Smooth muscle cell (in vitro differentiated cells): ENCODE data around the gene GADD45G. TPM values are rescaled to one million over a fixed set of nuclear protein-coding genes. Genes with fewer than 3 reads are reported as not detected.

Experiments
- DNase-seq: peaks from one replicate; lab custom pipeline; 2025; ENCODE audit not compliant: unreplicated experiment; lab: John Stamatoyannopoulos, UW
- H2AFZ ChIP-seq: fragments of 200-600 bp; sonication (generic); 2 replicates; pipeline ENCODE4 v1.6.0; 2016; ENCODE audit warnings: antibody characterized with exemption, low read depth, mild to moderate bottlenecking
- H3F3A ChIP-seq: fragments of 200-600 bp; sonication (generic); 2 replicates; pipeline ENCODE4 v1.6.0; 2017; ENCODE audit warnings: antibody characterized with exemption, low read depth
- H3K27ac ChIP-seq: fragments of 200-600 bp; sonication (generic); 2 replicates; pipeline ENCODE4 v1.5.1; 2016; ENCODE audit warnings: low read depth, mild to moderate bottlenecking
- H3K27me3 ChIP-seq: fragments of 200-600 bp; sonication (generic); 2 replicates; pipeline ENCODE4 v1.6.1; 2016; ENCODE audit warnings: low read depth, mild to moderate bottlenecking
- H3K36me3 ChIP-seq: fragments of 200-600 bp; sonication (generic); 2 replicates; pipeline ENCODE4 v1.5.1; 2016; ENCODE audit warnings: low read depth
- H3K4me1 ChIP-seq: fragments of 200-600 bp; sonication (generic); 2 replicates; pipeline ENCODE4 v1.5.1; 2016; ENCODE audit warnings: low read depth
- H3K4me2 ChIP-seq: fragments of 200-600 bp; sonication (generic); 2 replicates; pipeline ENCODE4 v1.6.0; 2016; ENCODE audit warnings: mild to moderate bottlenecking
- H3K4me3 ChIP-seq: fragments of 200-600 bp; sonication (generic); 2 replicates; pipeline ENCODE4 v1.5.1; 2016; ENCODE audit warnings: mild to moderate bottlenecking
- H3K79me2 ChIP-seq: fragments of 200-600 bp; sonication (generic); 2 replicates; pipeline ENCODE4 v1.6.0; 2016; ENCODE audit warnings: low read depth, mild to moderate bottlenecking
- H3K9ac ChIP-seq: fragments of 200-600 bp; sonication (generic); 2 replicates; pipeline ENCODE4 v1.6.0; 2016; ENCODE audit warnings: low read depth
- H3K9me3 ChIP-seq: fragments of 200-600 bp; sonication (generic); replicated peaks from 2 replicates; pipeline ENCODE4 v1.5.1; 2016; ENCODE audit warnings: low read depth
- H4K20me1 ChIP-seq: fragments of 200-600 bp; sonication (generic); 2 replicates; pipeline ENCODE4 v1.6.0; 2016; ENCODE audit warnings: low read depth
- CTCF ChIP-seq: fragments of 200-600 bp; sonication (generic); IDR thresholded peaks from 2 replicates; pipeline ENCODE4 v1.5.1; 2017; ENCODE audit warnings: borderline replicate concordance, mild to moderate bottlenecking, antibody characterized with exemption; ENCODE audit not compliant: insufficient read depth, poor library complexity, severe bottlenecking
- WGBS: methylation state at CpG from one replicate; pipeline ENCODE4 v1.1.7; 2016; ENCODE audit warnings: low lambda C conversion rate; 5-methylcytosine and 5-hydroxymethylcytosine counted together
- polyA plus RNA-seq: library from polyadenylated mRNA; unstranded; fragments of >200 nt; fragmentation: Nextera tagmentation; extraction: Ambion mirVana; gene quantifications from 2 replicates; pipeline ENCODE4 v1.2.1, GENCODE V29; 2016
- total RNA-seq: library from RNA; depleted of rRNA; stranded (reverse); fragments of >200 nt; gene quantifications from 2 replicates; pipeline ENCODE4 v1.2.3, GENCODE V29; 2014

GADD45G gene
- total and polyA plus RNA-seq, 2 experiments from 2014 or later: 6.9 to 10.7 TPM

- Histone ChIP-seq H3K27me3 (no peaks in the 10 kb centered on the region), H3K36me3 (no peaks in the 10 kb centered on the region)
- 92% methylated on average over 6 of the region's 6 CpGs for WGBS
These were observed 16.4 kb upstream of the GADD45G start for GRCh38 chr9:89588271-89588879.

GRCh38 chr9:89590415-89590814, 14.4 kb upstream of the GADD45G start:
- no peak for DNase-seq
- Histone ChIP-seq H4K20me1 (no peaks in the 10 kb centered on the region), H3F3A (no peaks in the 10 kb centered on the region), H3K27ac (no peak overlapping the region), H3K9ac (no peak overlapping the region), H3K4me2 (no peak overlapping the region), H3K4me3 (no peak overlapping the region), H3K36me3 (no peaks in the 10 kb centered on the region), H3K27me3 (no peaks in the 10 kb centered on the region), H2AFZ (no peak overlapping the region), H3K79me2 (no peaks in the 10 kb centered on the region), H3K4me1 (no peaks in the 10 kb centered on the region), H3K9me3 (no peaks in the 10 kb centered on the region)
- WGBS: 90% methylated on average over 2 of the region's 2 CpGs
- TF ChIP-seq CTCF: no peak

More at GRCh38 chr9:89588271-89588879, 16.4 kb upstream of the GADD45G start:
- no peaks in the 10 kb centered on the region for H3F3A ChIP-seq
- no peaks in the 10 kb centered on the region for H3K9me3 ChIP-seq
- H3K9ac ChIP-seq: no peak overlapping the region
- H3K4me2 ChIP-seq: no peak overlapping the region
- H2AFZ ChIP-seq: no peak overlapping the region
- no peaks in the 10 kb centered on the region for H4K20me1 ChIP-seq
- H3K4me3 ChIP-seq: no peak overlapping the region
- H3K4me1 ChIP-seq: no peaks in the 10 kb centered on the region
- H3K27ac ChIP-seq: no peak overlapping the region
- H3K79me2 ChIP-seq: no peaks in the 10 kb centered on the region
- DNase-seq: no peak
- TF ChIP-seq CTCF: no peak

- WGBS: 94% methylated on average over 15 of the region's 15 CpGs
- Histone ChIP-seq H3K36me3 (no peaks in the 10 kb centered on the region), H3K9me3 (no peaks in the 10 kb centered on the region), H4K20me1 (no peaks in the 10 kb centered on the region), H3K4me2 (no peak overlapping the region), H3K4me3 (no peak overlapping the region), H2AFZ (no peak overlapping the region), H3K27ac (no peak overlapping the region), H3F3A (no peaks in the 10 kb centered on the region), H3K9ac (no peak overlapping the region), H3K27me3 (no peaks in the 10 kb centered on the region), H3K4me1 (no peaks in the 10 kb centered on the region), H3K79me2 (no peaks in the 10 kb centered on the region)
- no peak for TF ChIP-seq CTCF
- no peak for DNase-seq
These were observed 13.3 kb upstream of the GADD45G start for GRCh38 chr9:89591274-89592212.
